ENCODE data around the gene ARHGAP20.

The ARHGAP20 gene

GRCh38 chr11:110529043-110529442 is 183.2 kb downstream of the ARHGAP20 start:
- no peak for DNase-seq (ENCODE audit: low read depth in 2 of 2)

GRCh38 chr11:110527146-110527545 is 185.1 kb downstream of the ARHGAP20 start:
- no peak for DNase-seq (ENCODE audit: low read depth in 2 of 2)
